Measurements from ENCODE around the gene MIA.

Gene MIA

DNA sequence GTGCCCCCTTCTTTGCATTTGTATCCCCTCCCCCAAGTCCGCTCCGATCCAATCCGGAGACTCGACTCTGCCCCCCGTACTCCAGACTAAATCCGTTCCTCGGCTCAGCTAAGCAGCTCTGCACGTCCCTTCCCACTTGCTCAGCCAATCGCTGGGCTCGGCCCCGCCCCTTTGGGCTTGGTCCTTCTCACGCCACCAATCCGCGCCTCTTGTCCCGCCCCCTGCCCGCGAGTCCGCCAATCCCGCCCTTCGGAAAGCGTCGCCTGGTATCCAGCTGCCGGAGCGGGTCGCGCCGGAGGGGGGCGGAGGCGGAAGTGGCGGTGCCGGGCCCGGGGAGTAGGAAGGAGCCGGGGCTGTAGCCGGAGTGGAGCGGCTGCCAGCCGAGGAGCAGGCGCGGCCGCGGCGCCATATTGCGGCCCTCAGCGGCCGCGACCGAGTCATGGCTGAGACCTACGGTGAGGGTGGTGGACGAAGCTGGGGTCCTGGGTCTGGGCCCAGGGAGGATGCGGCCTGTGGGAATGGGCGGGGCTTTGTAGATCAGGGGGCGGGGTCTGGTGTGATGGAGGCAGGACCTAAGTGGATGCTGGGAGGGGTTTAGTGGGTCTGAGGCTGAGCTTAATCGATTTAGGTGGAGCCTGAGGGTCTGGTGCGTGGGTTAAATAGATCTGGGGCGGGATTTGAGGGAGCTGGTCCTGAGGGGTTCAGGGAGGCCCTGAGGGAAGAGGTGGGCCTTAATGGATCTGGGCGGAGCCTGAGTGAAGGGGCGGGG lies 2.8 kb downstream of the MIA start, which contains the start of gene RAB4B:
RAB4B (plus strand) TSS at position 311 of the 769 bp plus-strand sequence; CDS start at position 440, 129 bp downstream.
- Histone ChIP-seq H3K9me2 (replicated peaks; ENCODE audit: insufficient read depth, low read length) (no peaks in the 10 kb centered on the region), H3K4me3 (ENCODE audit: insufficient read depth, low read length, poor library complexity, severe bottlenecking) (peak within 1 kb of the TSS; percentile 68)
- TF ChIP-seq, protein P1, sequence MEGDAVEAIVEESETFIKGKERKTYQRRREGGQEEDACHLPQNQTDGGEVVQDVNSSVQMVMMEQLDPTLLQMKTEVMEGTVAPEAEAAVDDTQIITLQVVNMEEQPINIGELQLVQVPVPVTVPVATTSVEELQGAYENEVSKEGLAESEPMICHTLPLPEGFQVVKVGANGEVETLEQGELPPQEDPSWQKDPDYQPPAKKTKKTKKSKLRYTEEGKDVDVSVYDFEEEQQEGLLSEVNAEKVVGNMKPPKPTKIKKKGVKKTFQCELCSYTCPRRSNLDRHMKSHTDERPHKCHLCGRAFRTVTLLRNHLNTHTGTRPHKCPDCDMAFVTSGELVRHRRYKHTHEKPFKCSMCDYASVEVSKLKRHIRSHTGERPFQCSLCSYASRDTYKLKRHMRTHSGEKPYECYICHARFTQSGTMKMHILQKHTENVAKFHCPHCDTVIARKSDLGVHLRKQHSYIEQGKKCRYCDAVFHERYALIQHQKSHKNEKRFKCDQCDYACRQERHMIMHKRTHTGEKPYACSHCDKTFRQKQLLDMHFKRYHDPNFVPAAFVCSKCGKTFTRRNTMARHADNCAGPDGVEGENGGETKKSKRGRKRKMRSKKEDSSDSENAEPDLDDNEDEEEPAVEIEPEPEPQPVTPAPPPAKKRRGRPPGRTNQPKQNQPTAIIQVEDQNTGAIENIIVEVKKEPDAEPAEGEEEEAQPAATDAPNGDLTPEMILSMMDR (IDR thresholded peaks at IDR 0.05; ENCODE audit: insufficient read depth, low read length, poor library complexity, severe bottlenecking): no peak
- TF ChIP-seq EZH2phosphoT487 (conservative IDR thresholded peaks at IDR 0.05; ENCODE audit: low read length): no peak

DNA sequence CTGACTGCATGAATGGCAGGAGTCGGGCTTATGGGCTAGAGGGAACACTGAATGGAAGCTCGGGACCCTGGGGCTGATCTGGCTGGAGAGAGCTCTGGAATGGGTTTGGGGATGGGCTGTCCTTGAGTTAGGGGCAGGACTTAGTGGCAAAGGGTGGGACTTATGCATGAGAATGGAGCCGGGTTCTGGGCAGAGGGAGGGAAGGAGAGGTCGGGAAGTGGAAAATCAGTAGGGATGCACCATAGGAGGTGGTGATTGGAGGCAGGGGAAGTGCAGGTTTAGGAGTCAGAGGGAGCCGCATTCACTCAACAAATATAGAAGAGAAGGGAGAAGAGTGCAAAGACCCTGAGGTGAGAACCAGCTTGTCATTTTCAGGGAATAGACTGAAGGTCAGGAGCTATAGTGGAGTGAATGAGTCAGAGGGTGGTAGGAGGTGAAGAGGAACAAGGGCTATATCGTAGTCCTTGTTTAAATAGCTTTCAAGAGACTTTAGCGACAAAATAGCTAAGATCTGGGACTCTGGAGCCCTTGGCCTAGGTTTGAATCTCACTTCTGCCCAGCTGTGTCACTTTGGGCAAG lies 3.5 kb downstream of the MIA start:
- no peaks in the 10 kb centered on the region for H3K27me3 ChIP-seq (ENCODE audit: low read length)
- no peaks in the 10 kb centered on the region for H3K36me3 ChIP-seq (ENCODE audit: low read length)
- H3K9me3 ChIP-seq (ENCODE audit: insufficient read depth, low read length): no peaks in the 10 kb centered on the region
- peaks cover 10% of the 10 kb centered on the region; the same call in 1 of the 2 replicates for H3K79me2 ChIP-seq (ENCODE audit: insufficient read depth, low read length)
- H3K9me2 ChIP-seq (replicated peaks; ENCODE audit: insufficient read depth, low read length): no peaks in the 10 kb centered on the region
- peak overlapping the region; percentile 75 for H3K4me2 ChIP-seq (ENCODE audit: low read depth, low read length, poor library complexity, severe bottlenecking)
- H4K20me1 ChIP-seq (ENCODE audit: low read depth, low read length): no peaks in the 10 kb centered on the region
- H3K27ac ChIP-seq (ENCODE audit: low read depth, low read length): peak overlapping the region; percentile 98
- H3K9ac ChIP-seq (ENCODE audit: low read length): peak overlapping the region; percentile 68
- H3K4me3 ChIP-seq (ENCODE audit: insufficient read depth, low read length, poor library complexity, severe bottlenecking): peak overlapping the region; percentile 68
- H2AFZ ChIP-seq (ENCODE audit: low read depth, low read length, severe bottlenecking): peak overlapping the region; percentile 60
- TF ChIP-seq EZH2phosphoT487 (conservative IDR thresholded peaks at IDR 0.05; ENCODE audit: low read length): no peak
- TF ChIP-seq, protein P1 (IDR thresholded peaks at IDR 0.05; ENCODE audit: insufficient read depth, low read length, poor library complexity, severe bottlenecking): no peak
- H3F3A ChIP-seq (ENCODE audit: insufficient read depth): peaks cover 16% of the 10 kb centered on the region

More for the DNA sequence above, 2.8 kb downstream of the MIA start, which contains the start of gene RAB4B:
- peak within 1 kb of the TSS; percentile 60 for H2AFZ ChIP-seq (ENCODE audit: low read depth, low read length, severe bottlenecking)
- no peaks in the 10 kb centered on the region for H3K27me3 ChIP-seq (ENCODE audit: low read length)
- H4K20me1 ChIP-seq (ENCODE audit: low read depth, low read length): no peaks in the 10 kb centered on the region
- peak within 1 kb of the TSS; percentile 96 for H3K4me2 ChIP-seq (ENCODE audit: low read depth, low read length, poor library complexity, severe bottlenecking)
- H3K9me3 ChIP-seq (ENCODE audit: insufficient read depth, low read length): no peaks in the 10 kb centered on the region
- peaks cover 10% of the 10 kb centered on the region; the same call in 1 of the 2 replicates for H3K79me2 ChIP-seq (ENCODE audit: insufficient read depth, low read length)
- H3K36me3 ChIP-seq (ENCODE audit: low read length): no peaks in the 10 kb centered on the region
- peak within 1 kb of the TSS; percentile 68 for H3K9ac ChIP-seq (ENCODE audit: low read length)
- peaks cover 17% of the 10 kb centered on the region for H3F3A ChIP-seq (ENCODE audit: insufficient read depth)
- H3K27ac ChIP-seq (ENCODE audit: low read depth, low read length): peak within 1 kb of the TSS; percentile 98

DNA sequence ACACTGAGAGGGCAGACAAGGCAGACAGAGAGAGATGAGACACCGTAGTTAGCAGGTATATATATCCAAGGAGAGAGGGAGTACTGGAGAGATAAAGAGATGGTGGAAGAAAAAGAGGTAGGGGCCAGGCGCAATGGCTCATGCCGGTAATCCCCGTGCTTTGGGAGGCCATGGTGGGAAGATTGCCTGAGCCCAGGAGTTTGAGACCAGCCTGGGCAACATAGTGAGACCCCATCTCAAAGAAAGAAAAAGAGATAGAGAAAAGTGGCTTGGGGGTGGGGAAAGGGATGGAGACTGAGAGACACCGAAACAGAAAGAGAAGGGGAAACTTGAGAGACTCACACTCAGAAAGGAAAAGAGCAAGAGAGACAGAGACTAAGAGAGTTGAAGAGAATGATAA lies 5.3 kb downstream of the MIA start:
- Histone ChIP-seq H2AFZ (ENCODE audit: low read depth, low read length, severe bottlenecking) (no peak overlapping the region), H3K9ac (ENCODE audit: low read length) (no peak overlapping the region), H3K9me2 (replicated peaks; ENCODE audit: insufficient read depth, low read length) (no peaks in the 10 kb centered on the region), H3K4me3 (ENCODE audit: insufficient read depth, low read length, poor library complexity, severe bottlenecking) (no peak overlapping the region), H3F3A (ENCODE audit: insufficient read depth) (peaks cover 11% of the 10 kb centered on the region), H3K36me3 (ENCODE audit: low read length) (no peaks in the 10 kb centered on the region), H3K27ac (ENCODE audit: low read depth, low read length) (no peak overlapping the region), H3K9me3 (ENCODE audit: insufficient read depth, low read length) (no peaks in the 10 kb centered on the region), H3K27me3 (ENCODE audit: low read length) (no peaks in the 10 kb centered on the region), H3K4me2 (ENCODE audit: low read depth, low read length, poor library complexity, severe bottlenecking) (no peak overlapping the region), H3K79me2 (ENCODE audit: insufficient read depth, low read length) (peaks cover 10% of the 10 kb centered on the region; the same call in 1 of the 2 replicates), H4K20me1 (ENCODE audit: low read depth, low read length) (no peaks in the 10 kb centered on the region)
- TF ChIP-seq EZH2phosphoT487 (conservative IDR thresholded peaks at IDR 0.05; ENCODE audit: low read length): no peak
- TF ChIP-seq, protein P1 (IDR thresholded peaks at IDR 0.05; ENCODE audit: insufficient read depth, low read length, poor library complexity, severe bottlenecking): no peak
